B cell (primary cell): Measurements from ENCODE around the gene NOSIP.

Source experiments
- CTCF ChIP-seq: fragments of 200-600 bp; IDR thresholded peaks from one replicate; pipeline ENCODE4 v1.8.0; 2022; ENCODE audit warnings: antibody characterized with exemption, mild to moderate bottlenecking
- EZH2 ChIP-seq: IDR thresholded peaks from 2 replicates; pipeline ENCODE4 v1.6.1; 2012; ENCODE audit warnings: borderline replicate concordance, low read depth, mild to moderate bottlenecking, moderate library complexity, low read length; ENCODE audit not compliant: insufficient read depth, poor library complexity, severe bottlenecking

DNA sequence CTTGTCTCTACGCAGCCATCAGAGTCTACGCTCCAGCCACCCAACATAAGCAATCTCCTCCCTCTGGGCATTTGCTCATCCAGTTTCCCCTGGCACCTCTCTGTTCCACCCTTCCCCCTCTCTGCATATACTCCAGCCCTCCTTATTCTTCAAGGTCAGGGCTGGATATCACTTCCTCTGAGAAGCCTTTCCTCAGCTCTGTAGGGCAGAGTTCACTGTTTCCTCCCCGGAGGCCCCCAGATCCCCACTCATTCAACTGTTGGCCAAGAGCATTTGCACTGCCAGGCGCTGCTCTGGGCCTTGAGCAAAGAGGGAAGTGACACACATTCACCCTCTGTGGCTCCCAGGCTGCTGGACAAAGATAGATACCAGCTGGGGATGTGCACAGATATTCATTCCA, 64.6 kb downstream of the NOSIP start:
- TF ChIP-seq CTCF (no peak), EZH2 (no peak)
